Panc1 (cell line): Measurements from ENCODE around the gene EFNB1. TPM values are rescaled to one million over a fixed set of nuclear protein-coding genes. Genes with fewer than 3 reads are reported as not detected.

Experiments used
- ATAC-seq: fragments of 200-7000 bp; cut with Tn5 transposase; 2 replicates; pipeline ENCODE4 v1.9.1; 2020; ENCODE audit warnings: mild to moderate bottlenecking, moderate library complexity
- BruUV-seq: library from RNA; stranded (reverse); fragments of 400-500 nt; replicated peaks from 2 replicates; lab custom pipeline; 2021; lab: Mats Ljungman, UMichigan
- CTCF ChIA-PET: fragments of 300-600 bp; sonication (Branson Sonifier 250); formaldehyde crosslinking; loops from one replicate; lab custom pipeline; 2022; ENCODE audit warnings: antibody characterized with exemption; lab: Charles Lee
- POLR2A ChIA-PET: fragments of 300-600 bp; sonication (Branson Sonifier 250); formaldehyde crosslinking; loops from one replicate; lab custom pipeline; 2022; ENCODE audit warnings: antibody characterized with exemption; lab: Charles Lee
- DNase-seq: peaks from one replicate; pipeline ENCODE4 v3.0.0-alpha.2; 2010; ENCODE audit warnings: low read depth, low spot score
- H3K27ac ChIP-seq: 2 replicates; pipeline ENCODE4 v1.5.1; 2011; ENCODE audit warnings: mild to moderate bottlenecking, low read length, inconsistent platforms
- H3K27me3 ChIP-seq: fragments of 200-500 bp; sonication (Bioruptor generic); 2 replicates; pipeline ENCODE4 v1.6.0; 2014; ENCODE audit warnings: low read length, inconsistent platforms; ENCODE audit not compliant: control insufficient read depth, insufficient read depth
- H3K36me3 ChIP-seq: fragments of 200-500 bp; sonication (Bioruptor generic); 2 replicates; pipeline ENCODE4 v1.5.1; 2014; ENCODE audit warnings: inconsistent platforms, mild to moderate bottlenecking, low read length, moderate library complexity; ENCODE audit not compliant: control insufficient read depth, insufficient read depth
- H3K4me1 ChIP-seq: 2 replicates; pipeline ENCODE4 v1.5.1; 2011; ENCODE audit warnings: inconsistent platforms, mild to moderate bottlenecking, low read length, moderate library complexity; ENCODE audit not compliant: control insufficient read depth, insufficient read depth
- H3K4me3 ChIP-seq, 2 experiments: 2 replicates each; pipeline ENCODE4 v1.5.1; 2011 to 2012; ENCODE audit warnings: low read depth in 2 of 2, low read length in 2 of 2, mild to moderate bottlenecking in 2 of 2, inconsistent platforms in 1 of 2, moderate library complexity in 1 of 2
- H3K9me3 ChIP-seq: fragments of 200-500 bp; sonication (Bioruptor generic); 2 replicates; pipeline ENCODE4 v1.5.1; 2014; ENCODE audit warnings: low read depth, mild to moderate bottlenecking, inconsistent platforms, low read length, moderate library complexity; ENCODE audit not compliant: control insufficient read depth, insufficient read depth
- POLR2AphosphoS5 ChIP-seq: IDR thresholded peaks from 2 replicates; pipeline ENCODE4 v1.6.1; 2012; ENCODE audit warnings: mild to moderate bottlenecking, low read depth, low read length, moderate library complexity
- SIN3A ChIP-seq: IDR thresholded peaks from 2 replicates; pipeline ENCODE4 v1.6.1; 2012; ENCODE audit warnings: low read depth, mild to moderate bottlenecking, low read length, moderate library complexity, borderline replicate concordance; ENCODE audit not compliant: insufficient read depth
- TCF7L2 ChIP-seq: IDR thresholded peaks from 2 replicates; pipeline ENCODE4 v1.6.1; 2011; ENCODE audit warnings: mild to moderate bottlenecking, low read depth, low read length, inconsistent platforms
- in situ Hi-C: cut with HindIII; loops from 2 replicates; pipeline ENCODE4 v1.10.0; 2016; ENCODE audit warnings: low sequenced_read_pairs, low pct_unique_long_range_greater_than_20kb
- intact Hi-C: fragments of 100-400 bp; cut with micrococcal nuclease; formaldehyde crosslinking; loops from one replicate; pipeline ENCODE4 v1.10.0; 2022; ENCODE audit not compliant: unreplicated experiment
- total RNA-seq: library from RNA; stranded (reverse); gene quantifications from one replicate; pipeline ENCODE4 v1.2.1, GENCODE V29; 2021; ENCODE audit not compliant: unreplicated experiment
- TF ChIP-seq, protein P1 (sequence below): fragments of 450-650 bp; IDR thresholded peaks from 2 replicates; pipeline ENCODE4 v1.5.1; 2017; ENCODE audit warnings: mild to moderate bottlenecking
- TF ChIP-seq, protein P2 (sequence below), 2 experiments: IDR thresholded peaks; 2 replicates each; pipeline ENCODE4 v1.6.1; 2011 to 2012; ENCODE audit warnings: low read depth in 2 of 2, control low read depth in 1 of 2, low read length in 1 of 2, mild to moderate bottlenecking in 1 of 2, moderate library complexity in 1 of 2; ENCODE audit not compliant: insufficient read depth in 1 of 2

The EFNB1 gene
- total RNA-seq, 1 experiment from 2014 or later = 12.9 TPM

- Histone ChIP-seq H3K4me1 (no peaks in the 10 kb centered on the region), H3K4me3 (no peak overlapping the region), H3K9me3 (no peaks in the 10 kb centered on the region), H3K27me3 (no peaks in the 10 kb centered on the region), H3K27ac (no peak overlapping the region), H3K36me3 (no peaks in the 10 kb centered on the region)
- TF ChIP-seq TCF7L2 (no peak), POLR2AphosphoS5 (no peak), SIN3A (no peak)
- TF ChIP-seq, protein P1, sequence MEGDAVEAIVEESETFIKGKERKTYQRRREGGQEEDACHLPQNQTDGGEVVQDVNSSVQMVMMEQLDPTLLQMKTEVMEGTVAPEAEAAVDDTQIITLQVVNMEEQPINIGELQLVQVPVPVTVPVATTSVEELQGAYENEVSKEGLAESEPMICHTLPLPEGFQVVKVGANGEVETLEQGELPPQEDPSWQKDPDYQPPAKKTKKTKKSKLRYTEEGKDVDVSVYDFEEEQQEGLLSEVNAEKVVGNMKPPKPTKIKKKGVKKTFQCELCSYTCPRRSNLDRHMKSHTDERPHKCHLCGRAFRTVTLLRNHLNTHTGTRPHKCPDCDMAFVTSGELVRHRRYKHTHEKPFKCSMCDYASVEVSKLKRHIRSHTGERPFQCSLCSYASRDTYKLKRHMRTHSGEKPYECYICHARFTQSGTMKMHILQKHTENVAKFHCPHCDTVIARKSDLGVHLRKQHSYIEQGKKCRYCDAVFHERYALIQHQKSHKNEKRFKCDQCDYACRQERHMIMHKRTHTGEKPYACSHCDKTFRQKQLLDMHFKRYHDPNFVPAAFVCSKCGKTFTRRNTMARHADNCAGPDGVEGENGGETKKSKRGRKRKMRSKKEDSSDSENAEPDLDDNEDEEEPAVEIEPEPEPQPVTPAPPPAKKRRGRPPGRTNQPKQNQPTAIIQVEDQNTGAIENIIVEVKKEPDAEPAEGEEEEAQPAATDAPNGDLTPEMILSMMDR = no peak
- TF ChIP-seq, protein P2, sequence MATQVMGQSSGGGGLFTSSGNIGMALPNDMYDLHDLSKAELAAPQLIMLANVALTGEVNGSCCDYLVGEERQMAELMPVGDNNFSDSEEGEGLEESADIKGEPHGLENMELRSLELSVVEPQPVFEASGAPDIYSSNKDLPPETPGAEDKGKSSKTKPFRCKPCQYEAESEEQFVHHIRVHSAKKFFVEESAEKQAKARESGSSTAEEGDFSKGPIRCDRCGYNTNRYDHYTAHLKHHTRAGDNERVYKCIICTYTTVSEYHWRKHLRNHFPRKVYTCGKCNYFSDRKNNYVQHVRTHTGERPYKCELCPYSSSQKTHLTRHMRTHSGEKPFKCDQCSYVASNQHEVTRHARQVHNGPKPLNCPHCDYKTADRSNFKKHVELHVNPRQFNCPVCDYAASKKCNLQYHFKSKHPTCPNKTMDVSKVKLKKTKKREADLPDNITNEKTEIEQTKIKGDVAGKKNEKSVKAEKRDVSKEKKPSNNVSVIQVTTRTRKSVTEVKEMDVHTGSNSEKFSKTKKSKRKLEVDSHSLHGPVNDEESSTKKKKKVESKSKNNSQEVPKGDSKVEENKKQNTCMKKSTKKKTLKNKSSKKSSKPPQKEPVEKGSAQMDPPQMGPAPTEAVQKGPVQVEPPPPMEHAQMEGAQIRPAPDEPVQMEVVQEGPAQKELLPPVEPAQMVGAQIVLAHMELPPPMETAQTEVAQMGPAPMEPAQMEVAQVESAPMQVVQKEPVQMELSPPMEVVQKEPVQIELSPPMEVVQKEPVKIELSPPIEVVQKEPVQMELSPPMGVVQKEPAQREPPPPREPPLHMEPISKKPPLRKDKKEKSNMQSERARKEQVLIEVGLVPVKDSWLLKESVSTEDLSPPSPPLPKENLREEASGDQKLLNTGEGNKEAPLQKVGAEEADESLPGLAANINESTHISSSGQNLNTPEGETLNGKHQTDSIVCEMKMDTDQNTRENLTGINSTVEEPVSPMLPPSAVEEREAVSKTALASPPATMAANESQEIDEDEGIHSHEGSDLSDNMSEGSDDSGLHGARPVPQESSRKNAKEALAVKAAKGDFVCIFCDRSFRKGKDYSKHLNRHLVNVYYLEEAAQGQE (IDR thresholded peaks at IDR 0.05; ENCODE audit: insufficient read depth in 1 of 2, low read depth in 2 of 2, low read length in 1 of 2) = no peak
- in situ Hi-C loops = no loop called here
- DNase-seq (no peak), ATAC-seq (no peak)
- no TSS peak for BruUV-seq
- ChIA-PET CTCF (no interaction called here), POLR2A (no interaction called here)
- intact Hi-C loops = no loop called here
Measured at GRCh38 chrX:68865300-68865699, 36.5 kb downstream of the EFNB1 start.

DNA sequence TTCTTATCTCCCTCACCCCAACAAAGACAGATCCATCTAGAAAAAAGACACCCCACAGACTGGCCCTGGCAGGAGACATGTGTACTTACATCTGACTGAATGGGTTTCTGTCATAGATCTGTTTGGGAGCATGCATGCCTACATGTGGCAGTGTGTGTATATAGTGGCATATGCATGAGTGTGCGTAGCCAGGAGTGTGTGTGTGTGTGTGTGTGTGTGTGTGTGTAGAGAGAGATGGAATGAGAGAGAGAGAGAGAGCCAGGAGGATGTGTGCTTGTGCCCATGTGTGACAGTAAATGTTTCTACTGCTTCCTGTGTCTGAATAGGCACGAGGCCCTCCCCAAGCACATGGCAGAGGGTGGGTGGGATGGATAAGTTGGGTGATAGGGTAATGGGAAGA lies 37.1 kb downstream of the EFNB1 start:
- Histone ChIP-seq H3K36me3 (no peaks in the 10 kb centered on the region), H3K4me3 (no peak overlapping the region), H3K27me3 (no peaks in the 10 kb centered on the region), H3K27ac (no peak overlapping the region), H3K9me3 (no peaks in the 10 kb centered on the region), H3K4me1 (no peaks in the 10 kb centered on the region)
- TF ChIP-seq, protein P1 = no peak
- TF ChIP-seq SIN3A (no peak), TCF7L2 (no peak), POLR2AphosphoS5 (no peak)
- TF ChIP-seq, protein P2 (IDR thresholded peaks at IDR 0.05; ENCODE audit: insufficient read depth in 1 of 2, low read depth in 2 of 2, low read length in 1 of 2) = no peak
- intact Hi-C loops = no loop called here
- in situ Hi-C loops = no loop called here
- no TSS peak for BruUV-seq
- ChIA-PET CTCF (no interaction called here), POLR2A (no interaction called here)
- ATAC-seq (no peak), DNase-seq (no peak)
